HepG2 (cell line): Measurements from ENCODE around the gene SGCE. TPM values are rescaled to one million over a fixed set of nuclear protein-coding genes. Genes with fewer than 3 reads are reported as not detected.

Experiments used
- BCLAF1 ChIP-seq: fragments of 450-650 bp; IDR thresholded peaks from 2 replicates; pipeline ENCODE4 v1.6.1; 2017; ENCODE audit warnings: mild to moderate bottlenecking
- FOSL1 ChIP-seq: sonication (generic); formaldehyde crosslinking; IDR thresholded peaks from 2 replicates; pipeline ENCODE4 v1.9.0; 2021; ENCODE audit warnings: missing genetic modification reagents, borderline replicate concordance
- FOXA3 ChIP-seq: IDR thresholded peaks from 2 replicates; pipeline ENCODE4 v1.6.1; 2016; ENCODE audit warnings: missing genetic modification reagents, missing compliant biosample characterization
- KLF12 ChIP-seq: sonication (generic); formaldehyde crosslinking; IDR thresholded peaks from 2 replicates; pipeline ENCODE4 v1.4.0; 2020; ENCODE audit warnings: missing genetic modification reagents, borderline replicate concordance
- MYC ChIP-seq: sonication (generic); formaldehyde crosslinking; IDR thresholded peaks from 2 replicates; pipeline ENCODE4 v1.9.0; 2021; ENCODE audit warnings: missing genetic modification reagents, borderline replicate concordance
- PAXIP1 ChIP-seq: sonication (generic); formaldehyde crosslinking; conservative IDR thresholded peaks from 2 replicates; pipeline ENCODE4 v1.4.0; 2020; ENCODE audit warnings: mild to moderate bottlenecking, missing genetic modification reagents, moderate library complexity
- PREB ChIP-seq: sonication (generic); formaldehyde crosslinking; IDR thresholded peaks from 2 replicates; pipeline ENCODE4 v1.4.0; 2020; ENCODE audit warnings: missing genetic modification reagents
- RXRA ChIP-seq: sonication (generic); formaldehyde crosslinking; IDR thresholded peaks from 2 replicates; pipeline ENCODE4 v1.5.1; 2020; ENCODE audit warnings: missing genetic modification reagents
- SMC3 ChIP-seq: IDR thresholded peaks from 2 replicates; pipeline ENCODE4 v1.6.1; 2011; ENCODE audit warnings: low read length, improper control_type of control experiment
- SOX13 ChIP-seq, 3 experiments: fragments of 450-650 bp in 1 of 3; sonication (generic) in 1 of 3; formaldehyde crosslinking in 1 of 3; IDR thresholded peaks in 2 of 3; conservative IDR thresholded peaks in 1 of 3; 2 replicates each; pipeline versions ENCODE4 v1.5.0 to v1.6.1; 2016 to 2020; ENCODE audit warnings: antibody characterized with exemption in 1 of 3, mild to moderate bottlenecking in 1 of 3, missing compliant biosample characterization in 1 of 3, missing genetic modification reagents in 1 of 3, moderate library complexity in 1 of 3
- SRSF1 ChIP-seq: fragments of 200-400 bp; formaldehyde crosslinking; optimal IDR thresholded peaks from 2 replicates; pipeline ENCODE3; 2017; ENCODE audit warnings: mild to moderate bottlenecking, low read depth, low read length, moderate library complexity
- ZBTB34 ChIP-seq: sonication (generic); formaldehyde crosslinking; IDR thresholded peaks from 2 replicates; pipeline ENCODE4 v1.8.0; 2022; ENCODE audit warnings: mild to moderate bottlenecking, missing genetic modification reagents
- ZBTB43 ChIP-seq: sonication (generic); formaldehyde crosslinking; conservative IDR thresholded peaks from 2 replicates; pipeline ENCODE4 v1.4.0; 2020; ENCODE audit warnings: missing genetic modification reagents
- ZNF232 ChIP-seq: sonication (generic); formaldehyde crosslinking; IDR thresholded peaks from 2 replicates; pipeline ENCODE4 v1.4.0; 2020; ENCODE audit warnings: missing genetic modification reagents, borderline replicate concordance
- ZNF292 ChIP-seq: sonication (generic); formaldehyde crosslinking; IDR thresholded peaks from 2 replicates; pipeline ENCODE4 v1.8.1; 2022; ENCODE audit warnings: mild to moderate bottlenecking, low read depth, missing genetic modification reagents, borderline replicate concordance
- ZNF331 ChIP-seq: sonication (generic); formaldehyde crosslinking; IDR thresholded peaks from 2 replicates; pipeline ENCODE4 v1.4.0; 2020; ENCODE audit warnings: missing genetic modification reagents
- ZNF589 ChIP-seq: sonication (generic); formaldehyde crosslinking; conservative IDR thresholded peaks from 2 replicates; pipeline ENCODE4 v1.8.0; 2022; ENCODE audit warnings: mild to moderate bottlenecking, moderate library complexity, missing genetic modification reagents
- polyA plus RNA-seq, 8 experiments: library from polyadenylated mRNA; depleted of rRNA in 3 of 8; stranded (reverse) in 7 of 8; unstranded in 1 of 8; fragments of >200 nt; fragmentation: Illumina TruSeq in 4 of 8; extraction: Trizol in 4 of 8; gene quantifications; 2 replicates each; pipeline versions ENCODE4 v1.2.1 to v1.2.3, GENCODE V29; 2011 to 2016; ENCODE audit warnings: low read depth in 4 of 8, missing spikeins in 1 of 8, mixed read lengths in 1 of 8; ENCODE audit not compliant: insufficient read depth in 1 of 8
- total RNA-seq, 5 experiments: library from RNA; depleted of rRNA; stranded (reverse); fragments of >200 nt; fragmentation: Illumina TruSeq; extraction: Trizol; gene quantifications; 2 replicates each; pipeline ENCODE4 v1.2.3, GENCODE V29; 2016; ENCODE audit warnings: low read depth in 1 of 5

Gene SGCE
- total and polyA plus RNA-seq, 2 of the 13 experiments (the other 11 are each of a cell fraction or from before 2014, with no cell fraction given) = 52.3 to 71.1 TPM

GRCh38 chr7:94650147-94651051 is 5.5 kb downstream of the SGCE start (continued):
- TF ChIP-seq SOX13 (IDR thresholded peaks at IDR 0.05) (no peak), SOX13 (CRISPR knock-in tag; conservative IDR thresholded peaks at IDR 0.05 in 1 of 2, IDR thresholded peaks at IDR 0.05 in 1 of 2) (peak in 1 of 2 experiments; percentile 82; a peak in 2 of 4 replicates), ZNF331 (CRISPR knock-in tag) (no peak), ZBTB34 (CRISPR knock-in tag) (no peak; the same call in 1 of the 2 replicates), SMC3 (no peak), ZBTB43 (CRISPR knock-in tag) (no peak), KLF12 (CRISPR knock-in tag) (no peak), PAXIP1 (peak; percentile 89), RXRA (CRISPR knock-in tag) (no peak), FOXA3 (CRISPR knock-in tag) (peak; percentile 86), ZNF232 (CRISPR knock-in tag) (no peak), MYC (CRISPR knock-in tag) (no peak), BCLAF1 (no peak), ZNF292 (CRISPR knock-in tag) (0 out of 2 replicates have a peak, but pooled peaks have one; percentile 35), ZNF589 (CRISPR knock-in tag) (no peak), FOSL1 (CRISPR knock-in tag) (no peak), SRSF1 (no peak), PREB (no peak)
